Ascending aorta (tissue), 2 donors: ENCODE results near the gene PARP6. TPM values are rescaled to one million over a fixed set of nuclear protein-coding genes. Genes with fewer than 3 reads are reported as not detected.

Source experiments
- DNase-seq, 2 donors: peaks; one replicate each; pipeline ENCODE4 v3.0.0-alpha.2; 2019; ENCODE audit warnings: low spot score in 2 of 2
- H3K27ac ChIP-seq, 2 donors: fragments of 200-600 bp; sonication (generic); one replicate each; pipeline ENCODE4 v1.5.1; 2016 to 2017; ENCODE audit warnings: mild to moderate bottlenecking in 1 of 2
- H3K27me3 ChIP-seq: fragments of 200-600 bp; sonication (generic); one replicate; pipeline ENCODE4 v1.5.1; 2017
- H3K36me3 ChIP-seq, 2 donors: fragments of 200-600 bp; sonication (generic); one replicate each; pipeline ENCODE4 v1.5.1; 2016
- H3K4me1 ChIP-seq, 2 donors: fragments of 200-600 bp; sonication (generic); one replicate each; pipeline ENCODE4 v1.5.1; 2016 to 2017; ENCODE audit warnings: mild to moderate bottlenecking in 1 of 2
- H3K4me3 ChIP-seq, 2 donors: fragments of 200-600 bp; sonication (generic); one replicate each; pipeline ENCODE4 v1.5.1; 2016 to 2017; ENCODE audit warnings: mild to moderate bottlenecking in 1 of 2
- H3K9me3 ChIP-seq, 2 donors: fragments of 200-600 bp; sonication (generic); one replicate each; pipeline ENCODE4 v1.5.1; 2016
- CTCF ChIP-seq, 3 experiments: fragments of 200-600 bp in 2 of 3; fragments of 450-650 bp in 1 of 3; sonication (generic) in 2 of 3; IDR thresholded peaks; one replicate each; pipeline ENCODE4 v1.5.1; 2016 to 2019; ENCODE audit warnings: antibody characterized with exemption in 3 of 3, mild to moderate bottlenecking in 1 of 3, moderate library complexity in 1 of 3
- intact Hi-C: fragments of 100-400 bp; cut with DNase I; formaldehyde crosslinking; loops from one replicate; pipeline ENCODE4 v1.15.1; 2023
- total RNA-seq: library from RNA; depleted of rRNA; stranded (reverse); fragments of >200 nt; gene quantifications from one replicate; pipeline ENCODE4 v1.1.0, GENCODE V29; 2016

Gene PARP6
- total RNA-seq, 1 donor from 2014 or later: 26.5 TPM

GRCh38 chr15:72220687-72221086 is 51.7 kb downstream of the PARP6 start:
- H3K27me3 ChIP-seq: no peaks in the 10 kb centered on the region
- H3K36me3 ChIP-seq: peaks cover 33 to 47% of the 10 kb centered on the region in 2 donors
- no peak overlapping the region for H3K27ac ChIP-seq
- no peak for TF ChIP-seq CTCF (IDR thresholded peaks at IDR 0.05)
- H3K9me3 ChIP-seq: no peaks in the 10 kb centered on the region
- H3K4me1 ChIP-seq: peaks cover 4 to 10% of the 10 kb centered on the region in 2 donors
- no peak for DNase-seq
- intact Hi-C loops: no loop called here
- no peak overlapping the region for H3K4me3 ChIP-seq

- peaks cover 0 to 2% of the 10 kb centered on the region in 2 donors for H3K4me1 ChIP-seq
- H3K27ac ChIP-seq: no peak overlapping the region
- no peaks in the 10 kb centered on the region for H3K27me3 ChIP-seq
- H3K36me3 ChIP-seq: peaks cover 66 to 82% of the 10 kb centered on the region in 2 donors
- no peak for DNase-seq
- no peaks in the 10 kb centered on the region for H3K9me3 ChIP-seq
- TF ChIP-seq CTCF (IDR thresholded peaks at IDR 0.05): no peak
- intact Hi-C loops: no loop called here
- no peak overlapping the region for H3K4me3 ChIP-seq
Observed at GRCh38 chr15:72217216-72217615, 55.1 kb downstream of the PARP6 start.

- TF ChIP-seq CTCF (IDR thresholded peaks at IDR 0.05): no peak
- Histone ChIP-seq H3K4me3 (no peak overlapping the region), H3K27me3 (no peaks in the 10 kb centered on the region), H3K4me1 (no peaks in the 10 kb centered on the region), H3K36me3 (peaks cover 78 to 93% of the 10 kb centered on the region in 2 donors), H3K27ac (no peak overlapping the region), H3K9me3 (no peaks in the 10 kb centered on the region)
- DNase-seq: no peak
- intact Hi-C loops: no loop called here
Observed at GRCh38 chr15:72216079-72216478, 56.3 kb downstream of the PARP6 start.

- H3K36me3 ChIP-seq: peaks cover 88 to 97% of the 10 kb centered on the region in 2 donors
- peaks cover 0 to 7% of the 10 kb centered on the region in 2 donors for H3K4me1 ChIP-seq
- intact Hi-C loops: no loop called here
- H3K9me3 ChIP-seq: no peaks in the 10 kb centered on the region
- TF ChIP-seq CTCF (IDR thresholded peaks at IDR 0.05): no peak
- H3K27me3 ChIP-seq: no peaks in the 10 kb centered on the region
- H3K27ac ChIP-seq: no peak overlapping the region
- no peak for DNase-seq
- H3K4me3 ChIP-seq: no peak overlapping the region
Observed at GRCh38 chr15:72207558-72208085, 64.7 kb downstream of the PARP6 start.

- H3K27me3 ChIP-seq: no peaks in the 10 kb centered on the region
- intact Hi-C loops: no loop called here
- no peaks in the 10 kb centered on the region for H3K9me3 ChIP-seq
- H3K4me1 ChIP-seq: peaks cover 0 to 7% of the 10 kb centered on the region in 2 donors
- no peak overlapping the region for H3K27ac ChIP-seq
- no peak overlapping the region for H3K4me3 ChIP-seq
- no peak for DNase-seq
- peaks cover 88 to 97% of the 10 kb centered on the region in 2 donors for H3K36me3 ChIP-seq
- no peak for TF ChIP-seq CTCF (IDR thresholded peaks at IDR 0.05)
Observed at GRCh38 chr15:72206677-72207000, 65.7 kb downstream of the PARP6 start.
